ENCODE results near the gene ITGA7.

The ITGA7 gene

GRCh38 chr12:55717011-55718007 lies 9.6 kb upstream of the ITGA7 start:
- DNase-seq: no peak

- no peak for DNase-seq
These were observed 8.9 kb upstream of the ITGA7 start for GRCh38 chr12:55716582-55716957.

GRCh38 chr12:55715833-55716581 lies 8.3 kb upstream of the ITGA7 start, which contains the start of gene BLOC1S1:
TSS of gene BLOC1S1 (plus strand) at chr12:55716046. CDS start at chr12:55716052, 6 bp downstream.
- peak; percentile 91 for DNase-seq

- DNase-seq: no peak
These were observed 7.6 kb upstream of the ITGA7 start for GRCh38 chr12:55715169-55715764.

GRCh38 chr12:55713721-55714120 lies 6.0 kb upstream of the ITGA7 start:
- no peak for DNase-seq

GRCh38 chr12:55712700-55713415 lies 5.2 kb upstream of the ITGA7 start:
- no peak for DNase-seq

GRCh38 chr12:55711786-55712553 lies 4.3 kb upstream of the ITGA7 start:
- DNase-seq: no peak

- no peak for DNase-seq
These were observed 1.1 kb upstream of the ITGA7 start for GRCh38 chr12:55708695-55709233.

GRCh38 chr12:55707219-55707671 lies 459 bp downstream of the ITGA7 start:
- DNase-seq: no peak

- no peak for DNase-seq
These were observed 1.0 kb downstream of the ITGA7 start for GRCh38 chr12:55706568-55707218.

GRCh38 chr12:55705782-55706402 lies 1.8 kb downstream of the ITGA7 start:
- DNase-seq: no peak

- DNase-seq: no peak
These were observed 2.6 kb downstream of the ITGA7 start for GRCh38 chr12:55704824-55705718.

GRCh38 chr12:55703901-55704761 lies 3.6 kb downstream of the ITGA7 start:
- no peak for DNase-seq

- DNase-seq: no peak
These were observed 4.4 kb downstream of the ITGA7 start for GRCh38 chr12:55703288-55703687.

- DNase-seq: no peak
These were observed 4.8 kb downstream of the ITGA7 start for GRCh38 chr12:55702861-55703260.

- no peak for DNase-seq
These were observed 7.3 kb downstream of the ITGA7 start for GRCh38 chr12:55700255-55701018.

- DNase-seq: no peak
These were observed 8.1 kb downstream of the ITGA7 start for GRCh38 chr12:55699471-55700055.

Measured in NCI-H1436 (cell line).